Suprapubic skin (tissue), 3 donors: ENCODE results near the gene PKIB.
"Not testable (repeated sequence)": the region's sequence is repeated elsewhere in the genome, so short reads cannot be mapped to it uniquely, and the experiment has no call there.

Experiments
- CTCF ChIP-seq, 2 donors: fragments of 200-600 bp in 1 of 2; fragments of 450-650 bp in 1 of 2; sonication (generic) in 1 of 2; IDR thresholded peaks; one replicate each; pipeline ENCODE4 v1.5.1; 2016 to 2019; ENCODE audit warnings: antibody characterized with exemption in 2 of 2, mild to moderate bottlenecking in 1 of 2, moderate library complexity in 1 of 2
- POLR2AphosphoS5 ChIP-seq, 3 donors: sonication (generic); formaldehyde crosslinking; IDR thresholded peaks; one replicate each; pipeline ENCODE4 v1.6.1; 2017; ENCODE audit warnings: antibody characterized with exemption in 3 of 3

GRCh38 chr6:122642604-122643003 lies 32.4 kb downstream of the PKIB start:
- TF ChIP-seq CTCF, POLR2AphosphoS5 (IDR thresholded peaks at IDR 0.05): not testable (repeated sequence)
